Brain microvascular endothelial cell (primary cell): Measurements from ENCODE around the gene C6orf136.
A peak's percentile ranks its signal among the peaks of the same experiment; 100 is the strongest.
"Not testable (repeated sequence)": the region's sequence is repeated elsewhere in the genome, so short reads cannot be mapped to it uniquely, and the experiment has no call there.

Experiments
- DNase-seq: peaks from one replicate; pipeline ENCODE4 v3.0.0-alpha.2; 2020
- H3K27ac ChIP-seq: fragments of 250-450 bp; sonication (Bioruptor Pico); 2 replicates; pipeline ENCODE4 v1.5.1; 2020; ENCODE audit warnings: mild to moderate bottlenecking, moderate library complexity
- H3K27me3 ChIP-seq: fragments of 250-450 bp; sonication (Bioruptor Pico); replicated peaks from 2 replicates; pipeline ENCODE4 v1.5.1; 2020; ENCODE audit warnings: mild to moderate bottlenecking
- H3K36me3 ChIP-seq: fragments of 250-450 bp; sonication (Bioruptor Pico); replicated peaks from 2 replicates; pipeline ENCODE4 v1.5.1; 2020; ENCODE audit warnings: mild to moderate bottlenecking
- H3K4me3 ChIP-seq: 2 replicates; pipeline ENCODE4 v1.5.1; 2011; ENCODE audit warnings: low read depth, mild to moderate bottlenecking, control low read depth, low read length, moderate library complexity
- CTCF ChIP-seq: IDR thresholded peaks from 2 replicates; pipeline ENCODE4 v1.5.1; 2011; ENCODE audit warnings: low read depth, mild to moderate bottlenecking, moderate library complexity, low read length, control low read depth, inconsistent platforms; ENCODE audit errors: missing control alignments
- in situ Hi-C: cut with HindIII; loops from 2 replicates; pipeline ENCODE4 v1.10.0; 2017; ENCODE audit warnings: low sequenced_read_pairs, low pct_ligation_motif_present

Gene C6orf136, protein sequence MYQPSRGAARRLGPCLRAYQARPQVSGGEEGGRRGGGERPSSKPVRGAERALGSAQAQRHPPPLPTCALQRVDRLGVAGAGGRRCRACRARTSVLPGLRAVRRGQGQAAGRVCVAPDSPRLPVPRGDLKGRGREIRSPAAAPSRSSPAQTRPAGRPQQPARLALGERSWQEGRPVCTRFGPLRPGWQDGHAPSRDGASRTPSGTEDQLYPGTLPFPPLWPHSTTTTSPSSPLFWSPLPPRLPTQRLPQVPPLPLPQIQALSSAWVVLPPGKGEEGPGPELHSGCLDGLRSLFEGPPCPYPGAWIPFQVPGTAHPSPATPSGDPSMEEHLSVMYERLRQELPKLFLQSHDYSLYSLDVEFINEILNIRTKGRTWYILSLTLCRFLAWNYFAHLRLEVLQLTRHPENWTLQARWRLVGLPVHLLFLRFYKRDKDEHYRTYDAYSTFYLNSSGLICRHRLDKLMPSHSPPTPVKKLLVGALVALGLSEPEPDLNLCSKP

GRCh38 chr6:30646450-30647241 is at the start of gene C6orf136:
C6orf136 (plus strand) TSS chr6:30647133; CDS start chr6:30647232, 99 bp downstream.
- no peak for TF ChIP-seq CTCF
- H3K4me3 ChIP-seq: peak within 1 kb of the TSS; percentile 86
- peaks cover 9% of the 10 kb centered on the region for H3K36me3 ChIP-seq
- H3K27ac ChIP-seq: peak within 1 kb of the TSS; percentile 40
- in situ Hi-C loops: no loop called here
- no peaks in the 10 kb centered on the region for H3K27me3 ChIP-seq
- DNase-seq: peak; percentile 89

DNA sequence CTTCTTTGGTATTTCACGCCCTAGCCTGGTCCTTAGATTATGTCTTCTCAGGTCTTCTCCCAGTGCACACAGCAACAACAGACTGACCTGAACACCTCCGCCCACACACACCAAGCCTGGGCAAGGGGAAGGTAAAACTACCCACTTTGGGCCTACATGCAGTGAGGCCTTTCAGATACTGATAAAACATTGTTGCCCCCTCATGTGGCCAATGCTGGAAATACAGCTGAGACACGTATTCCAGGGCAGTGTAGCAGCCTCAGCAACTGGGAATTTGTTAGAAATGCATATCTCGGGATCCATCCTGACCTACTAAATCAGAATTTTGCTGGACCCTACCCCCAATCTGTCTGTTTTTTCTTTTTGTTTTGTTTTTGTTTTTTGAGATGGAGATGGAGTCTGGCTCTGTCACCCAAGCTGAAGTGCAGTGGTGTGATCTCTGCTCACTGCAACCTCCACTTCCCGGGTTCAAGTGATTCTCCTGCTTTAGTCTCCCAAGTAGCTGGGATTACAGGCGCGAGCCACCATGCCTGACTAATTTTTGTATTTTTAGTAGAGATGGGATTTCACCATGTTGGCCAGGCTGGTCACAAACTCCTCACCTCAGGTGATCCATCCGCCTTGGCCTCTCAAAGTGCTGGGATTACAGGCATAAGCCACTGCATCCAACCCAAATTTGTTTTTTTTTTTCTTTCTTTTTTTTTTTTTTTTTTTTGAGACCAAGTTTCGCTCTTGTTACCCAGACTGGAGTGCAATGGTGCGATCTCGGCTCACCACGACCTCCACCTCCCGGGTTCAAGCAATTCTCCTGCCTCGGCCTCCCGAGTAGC is 49.4 kb upstream of the C6orf136 start:
- peak; percentile 91 for DNase-seq
- H3K4me3 ChIP-seq, H3K27me3 ChIP-seq, in situ Hi-C loops, H3K27ac ChIP-seq: not testable (repeated sequence)
- peaks cover 34% of the 10 kb centered on the region for H3K36me3 ChIP-seq
- TF ChIP-seq CTCF: peak; percentile 84

DNA sequence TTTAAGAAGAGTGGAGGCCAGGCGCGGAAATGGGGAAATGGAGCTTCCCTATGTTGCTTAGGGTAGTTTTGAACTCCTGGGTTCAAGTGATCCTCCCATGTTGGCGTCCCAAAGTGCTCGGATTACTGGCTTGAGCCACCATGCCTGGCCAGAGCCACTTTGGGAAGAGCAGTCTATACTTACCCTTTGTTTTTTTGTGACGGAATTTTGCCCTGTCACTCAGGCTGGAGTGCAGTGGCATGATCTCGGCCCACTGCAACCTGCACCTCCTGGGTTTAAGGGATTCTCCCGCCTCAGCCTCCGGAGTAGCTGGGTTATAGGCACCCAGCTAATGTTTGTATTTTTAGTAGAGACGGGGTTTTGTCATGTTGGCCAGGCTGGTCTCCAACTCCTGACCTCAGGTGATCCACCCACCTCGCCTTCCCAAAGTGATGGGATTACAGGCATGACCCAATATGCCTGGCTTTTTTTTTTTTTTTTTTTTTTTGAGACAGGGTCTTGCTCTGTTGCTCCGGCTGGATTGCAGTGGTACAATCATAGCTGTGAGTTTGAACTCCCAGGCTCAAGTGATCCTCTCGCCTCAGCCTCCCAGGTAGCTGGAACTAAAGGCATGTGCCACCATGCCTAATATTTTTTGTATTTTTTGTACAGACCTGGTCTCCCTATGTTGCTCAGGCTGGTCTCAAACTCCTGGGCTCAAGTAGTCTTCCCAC is 47.9 kb upstream of the C6orf136 start:
- DNase-seq: no peak
- no peak overlapping the region for H3K27ac ChIP-seq
- in situ Hi-C loops: no loop called here
- H3K4me3 ChIP-seq: no peak overlapping the region
- H3K27me3 ChIP-seq: no peaks in the 10 kb centered on the region
- H3K36me3 ChIP-seq: peaks cover 49% of the 10 kb centered on the region
- TF ChIP-seq CTCF: no peak

DNA sequence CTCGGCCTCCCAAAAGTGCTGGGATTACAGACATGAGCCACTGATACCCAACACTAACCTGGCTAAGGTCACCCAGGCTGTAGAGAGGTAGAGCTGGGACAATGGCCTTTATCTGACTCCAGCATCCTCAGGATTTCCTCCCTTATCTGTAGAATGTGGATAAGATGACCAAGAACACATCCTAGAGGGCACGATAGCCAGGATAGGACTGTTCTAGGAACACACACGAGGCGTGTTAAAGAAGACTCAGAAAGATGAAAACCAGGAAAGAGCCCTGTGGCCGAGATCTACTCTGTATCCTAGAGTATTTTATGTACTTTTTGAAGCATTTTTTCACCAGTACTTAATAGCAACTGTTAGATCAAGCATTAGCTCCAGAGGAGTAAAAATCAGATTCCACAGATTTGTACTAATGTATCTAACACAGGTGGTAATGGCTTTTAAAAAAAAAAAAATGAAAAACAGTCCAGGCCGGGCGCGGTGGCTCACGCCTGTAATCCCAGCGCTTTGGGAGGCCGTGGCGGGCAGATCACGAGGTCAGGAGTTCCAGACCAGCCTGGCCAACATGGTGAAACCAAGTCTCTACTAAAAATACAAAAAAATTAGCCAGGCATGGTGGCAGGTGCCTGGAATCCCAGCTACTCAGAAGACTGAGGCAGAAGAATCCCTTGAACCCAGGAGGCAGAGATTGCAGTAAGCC is 47.2 kb upstream of the C6orf136 start:
- in situ Hi-C loops: no loop called here
- H3K36me3 ChIP-seq: peaks cover 49% of the 10 kb centered on the region
- H3K4me3 ChIP-seq: no peak overlapping the region
- TF ChIP-seq CTCF: no peak
- DNase-seq: no peak
- no peak overlapping the region for H3K27ac ChIP-seq
- H3K27me3 ChIP-seq: no peaks in the 10 kb centered on the region
